ENCODE data around the gene DUSP16. TPM values are rescaled to one million over a fixed set of nuclear protein-coding genes. Genes with fewer than 3 reads are reported as not detected.
A peak's percentile ranks its signal among the peaks of the same experiment; 100 is the strongest.

Gene DUSP16
- total RNA-seq, 2 donors from 2014 or later: 12.9 to 23.4 TPM

DNA sequence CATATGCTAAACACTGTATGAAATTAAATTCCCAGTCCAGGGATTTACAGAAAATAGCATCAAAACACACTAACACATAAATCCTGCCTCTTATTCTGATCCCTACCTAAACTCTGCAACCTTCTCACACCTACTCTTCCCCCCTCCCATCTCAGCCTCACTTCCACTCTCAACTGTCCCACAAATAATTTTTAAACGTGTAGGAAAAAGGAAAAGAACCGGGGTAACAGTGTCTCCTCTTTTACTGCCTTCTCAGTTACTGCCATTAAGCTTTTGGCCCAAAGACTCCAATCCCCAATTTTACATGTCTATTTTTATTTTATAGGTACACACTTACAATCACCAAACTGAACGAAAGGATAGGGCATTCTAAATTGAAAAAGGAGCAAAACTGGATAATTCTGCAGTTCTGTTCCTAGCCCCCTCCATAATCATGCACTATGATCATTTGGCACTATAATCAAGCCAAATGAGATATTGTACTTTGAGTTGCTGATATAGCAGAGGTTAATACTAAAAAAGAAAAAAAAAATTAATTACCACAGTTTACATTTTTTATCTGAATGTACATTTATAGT, 2.9 kb downstream of the DUSP16 start:
- no peak for ATAC-seq (ENCODE audit: insufficient number of reproducible peaks, low FRiP score, low read depth)
- Histone ChIP-seq H3K27ac (no peak overlapping the region), H3K4me1 (ENCODE audit: control insufficient read depth in 1 of 2, low read depth in 2 of 2) (peaks cover 13 to 37% of the 10 kb centered on the region in 2 donors), H3K9me3 (no peaks in the 10 kb centered on the region), H3K36me3 (no peaks in the 10 kb centered on the region), H3K4me3 (peak overlapping the region; percentile 91), H3K27me3 (replicated peaks; ENCODE audit: insufficient read depth) (no peaks in the 10 kb centered on the region)
- TF ChIP-seq, protein P1, sequence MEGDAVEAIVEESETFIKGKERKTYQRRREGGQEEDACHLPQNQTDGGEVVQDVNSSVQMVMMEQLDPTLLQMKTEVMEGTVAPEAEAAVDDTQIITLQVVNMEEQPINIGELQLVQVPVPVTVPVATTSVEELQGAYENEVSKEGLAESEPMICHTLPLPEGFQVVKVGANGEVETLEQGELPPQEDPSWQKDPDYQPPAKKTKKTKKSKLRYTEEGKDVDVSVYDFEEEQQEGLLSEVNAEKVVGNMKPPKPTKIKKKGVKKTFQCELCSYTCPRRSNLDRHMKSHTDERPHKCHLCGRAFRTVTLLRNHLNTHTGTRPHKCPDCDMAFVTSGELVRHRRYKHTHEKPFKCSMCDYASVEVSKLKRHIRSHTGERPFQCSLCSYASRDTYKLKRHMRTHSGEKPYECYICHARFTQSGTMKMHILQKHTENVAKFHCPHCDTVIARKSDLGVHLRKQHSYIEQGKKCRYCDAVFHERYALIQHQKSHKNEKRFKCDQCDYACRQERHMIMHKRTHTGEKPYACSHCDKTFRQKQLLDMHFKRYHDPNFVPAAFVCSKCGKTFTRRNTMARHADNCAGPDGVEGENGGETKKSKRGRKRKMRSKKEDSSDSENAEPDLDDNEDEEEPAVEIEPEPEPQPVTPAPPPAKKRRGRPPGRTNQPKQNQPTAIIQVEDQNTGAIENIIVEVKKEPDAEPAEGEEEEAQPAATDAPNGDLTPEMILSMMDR (IDR thresholded peaks at IDR 0.05): no peak
- DNase-seq (ENCODE audit: low spot score): no peak

DNA sequence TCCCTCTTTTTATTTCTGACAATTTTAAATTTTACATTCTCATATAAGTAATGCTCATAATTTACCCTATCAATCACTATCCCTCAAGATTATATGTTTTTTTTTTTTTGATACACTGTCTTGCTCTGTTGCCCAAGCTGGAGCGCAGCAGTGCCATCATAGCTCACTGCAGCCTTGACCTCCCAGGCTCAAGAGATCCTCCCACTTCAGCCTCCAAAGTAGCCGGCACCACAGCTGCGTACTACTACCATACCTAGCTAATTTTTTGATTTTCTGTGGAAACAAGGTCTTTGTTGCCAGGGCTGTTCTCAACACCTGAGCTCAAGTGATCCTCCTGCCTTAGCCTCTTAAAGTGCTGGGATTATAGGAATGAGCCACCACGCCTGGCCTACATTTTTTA, 4.4 kb downstream of the DUSP16 start:
- TF ChIP-seq, protein P1 (IDR thresholded peaks at IDR 0.05): no peak
- H3K27ac ChIP-seq: no peak overlapping the region
- no peak for DNase-seq (ENCODE audit: low spot score)
- no peaks in the 10 kb centered on the region for H3K36me3 ChIP-seq
- peaks cover 8 to 31% of the 10 kb centered on the region in 2 donors for H3K4me1 ChIP-seq (ENCODE audit: control insufficient read depth in 1 of 2, low read depth in 2 of 2)
- no peak for ATAC-seq (ENCODE audit: insufficient number of reproducible peaks, low FRiP score, low read depth)
- H3K9me3 ChIP-seq: no peaks in the 10 kb centered on the region
- no peak overlapping the region for H3K4me3 ChIP-seq
- no peaks in the 10 kb centered on the region for H3K27me3 ChIP-seq (replicated peaks; ENCODE audit: insufficient read depth)

DNA sequence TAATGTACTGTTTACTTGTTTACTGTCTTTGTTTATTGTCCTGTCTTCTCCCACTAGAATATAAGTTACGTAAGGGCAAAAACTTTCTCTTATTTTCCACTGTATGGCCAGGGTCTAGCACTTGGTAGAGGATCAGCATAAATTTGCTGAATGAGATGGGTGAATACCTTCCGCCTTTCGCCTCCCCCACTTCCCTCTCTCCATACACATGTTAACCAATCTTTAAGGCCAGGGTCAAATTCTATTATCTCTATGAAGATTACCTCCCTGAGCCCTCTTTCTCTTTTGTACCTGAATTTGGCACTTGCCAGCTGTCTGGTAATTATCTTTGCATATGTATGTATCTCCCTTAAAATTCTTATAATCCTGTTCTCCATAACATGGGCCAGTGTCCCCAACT, 4.9 kb downstream of the DUSP16 start:
- Histone ChIP-seq H3K4me1 (ENCODE audit: control insufficient read depth in 1 of 2, low read depth in 2 of 2) (peaks cover 8 to 27% of the 10 kb centered on the region in 2 donors), H3K27ac (no peak overlapping the region), H3K36me3 (no peaks in the 10 kb centered on the region), H3K9me3 (no peaks in the 10 kb centered on the region), H3K27me3 (replicated peaks; ENCODE audit: insufficient read depth) (no peaks in the 10 kb centered on the region), H3K4me3 (no peak overlapping the region)
- TF ChIP-seq, protein P1 (IDR thresholded peaks at IDR 0.05): no peak
- ATAC-seq (ENCODE audit: insufficient number of reproducible peaks, low FRiP score, low read depth): no peak
- no peak for DNase-seq (ENCODE audit: low spot score)

DNA sequence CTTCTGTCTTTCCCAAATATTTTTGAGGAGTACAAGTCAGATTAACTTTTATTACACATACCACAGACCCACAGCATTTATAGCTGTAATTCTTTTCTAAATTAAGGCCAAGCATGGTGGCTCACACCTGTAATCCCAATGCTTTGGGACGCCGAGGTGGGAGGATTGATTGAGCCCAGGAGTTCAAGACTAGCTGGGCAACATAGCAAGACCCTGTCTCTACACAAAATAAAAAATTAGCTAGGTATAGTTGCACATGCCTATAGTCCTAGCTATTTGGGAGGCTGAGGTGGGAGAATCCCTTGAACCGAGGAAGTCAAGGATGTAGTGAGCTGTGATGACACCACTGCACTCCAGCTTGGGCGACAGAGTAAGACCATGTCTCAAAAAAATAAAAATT, 7.0 kb downstream of the DUSP16 start:
- Histone ChIP-seq H3K4me3 (no peak overlapping the region), H3K27me3 (replicated peaks; ENCODE audit: insufficient read depth) (no peaks in the 10 kb centered on the region), H3K27ac (no peak overlapping the region), H3K36me3 (no peaks in the 10 kb centered on the region), H3K4me1 (ENCODE audit: control insufficient read depth in 1 of 2, low read depth in 2 of 2) (peaks cover 8 to 27% of the 10 kb centered on the region in 2 donors), H3K9me3 (no peaks in the 10 kb centered on the region)
- DNase-seq (ENCODE audit: low spot score): no peak
- TF ChIP-seq, protein P1 (IDR thresholded peaks at IDR 0.05): no peak
- no peak for ATAC-seq (ENCODE audit: insufficient number of reproducible peaks, low FRiP score, low read depth)

DNA sequence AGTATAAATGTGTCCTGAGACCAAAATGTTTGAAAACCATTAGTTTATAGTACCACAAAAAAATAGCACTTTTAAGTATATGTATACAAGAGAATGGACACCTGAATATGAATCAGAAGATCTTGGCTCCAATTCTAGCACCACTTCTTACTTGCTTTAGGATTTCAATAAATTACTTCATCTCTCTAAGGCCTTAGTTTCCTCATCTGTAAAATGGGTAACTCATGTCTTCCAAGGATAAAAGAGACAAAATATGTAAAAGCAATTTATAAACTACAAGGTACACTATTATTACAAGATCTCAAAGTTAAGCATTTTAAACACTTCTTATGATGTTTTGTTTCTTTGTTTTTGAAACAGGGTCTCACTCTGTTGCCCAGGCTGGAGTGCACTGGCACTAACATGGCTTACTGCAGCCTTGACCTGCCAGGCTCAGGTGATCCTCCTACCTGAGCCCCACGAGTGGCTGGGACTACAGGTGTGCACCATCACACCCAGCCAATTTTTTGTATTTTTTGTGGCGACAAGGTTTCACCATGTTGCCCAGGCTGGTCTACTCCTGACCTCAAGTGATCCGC, 9.4 kb downstream of the DUSP16 start:
- Histone ChIP-seq H3K27ac (no peak overlapping the region), H3K4me1 (ENCODE audit: control insufficient read depth in 1 of 2, low read depth in 2 of 2) (peaks cover 0 to 6% of the 10 kb centered on the region in 2 donors), H3K36me3 (no peaks in the 10 kb centered on the region), H3K4me3 (no peak overlapping the region), H3K27me3 (replicated peaks; ENCODE audit: insufficient read depth) (no peaks in the 10 kb centered on the region), H3K9me3 (no peaks in the 10 kb centered on the region)
- TF ChIP-seq, protein P1 (IDR thresholded peaks at IDR 0.05): no peak
- ATAC-seq (ENCODE audit: insufficient number of reproducible peaks, low FRiP score, low read depth): no peak
- DNase-seq (ENCODE audit: low spot score): no peak

Data from thoracic aorta (tissue), 2 donors.